ENCODE results near the gene NFATC2. TPM values are rescaled to one million over a fixed set of nuclear protein-coding genes. Genes with fewer than 3 reads are reported as not detected.

Gene NFATC2
- total RNA-seq, 1 donor: 0.36 TPM

GRCh38 chr20:51488331-51488730 lies 54.2 kb downstream of the NFATC2 start:
- Histone ChIP-seq H4K20me1 (ENCODE audit: insufficient read depth, low read length) (no peaks in the 10 kb centered on the region), H3K27me3 (ENCODE audit: insufficient read depth, low read length) (no peaks in the 10 kb centered on the region), H3K9me3 (ENCODE audit: low read depth, low read length) (no peaks in the 10 kb centered on the region), H3K4me1 (ENCODE audit: insufficient read depth, low read length) (peaks cover 26% of the 10 kb centered on the region), H3K4me2 (ENCODE audit: insufficient read depth, low read length) (peak overlapping the region; percentile 79), H3K4me3 (ENCODE audit: insufficient read depth, low read length) (no peak overlapping the region), H3K79me2 (ENCODE audit: insufficient read depth, low read length) (no peaks in the 10 kb centered on the region), H3K36me3 (ENCODE audit: insufficient read depth, low read length) (no peaks in the 10 kb centered on the region), H2AFZ (ENCODE audit: low read length) (no peak overlapping the region), H3K27ac (ENCODE audit: low read depth, low read length) (peak overlapping the region; percentile 70)
- no peak for TF ChIP-seq CTCF (IDR thresholded peaks at IDR 0.05; ENCODE audit: extremely low read depth, low read depth, low read length)
- no peak for DNase-seq (ENCODE audit: insufficient read length, low spot score, missing footprints)

- peak overlapping the region; percentile 83 for H2AFZ ChIP-seq (ENCODE audit: low read length)
- peak overlapping the region; percentile 70 for H3K27ac ChIP-seq (ENCODE audit: low read depth, low read length)
Measured at GRCh38 chr20:51487565-51488268, 54.8 kb downstream of the NFATC2 start.

GRCh38 chr20:51487076-51487475 lies 55.4 kb downstream of the NFATC2 start:
- no peaks in the 10 kb centered on the region for H3K9me3 ChIP-seq (ENCODE audit: low read depth, low read length)
- H3K4me2 ChIP-seq (ENCODE audit: insufficient read depth, low read length): peak overlapping the region; percentile 79
- peak overlapping the region; percentile 70 for H3K27ac ChIP-seq (ENCODE audit: low read depth, low read length)
- H2AFZ ChIP-seq (ENCODE audit: low read length): no peak overlapping the region
- no peaks in the 10 kb centered on the region for H3K36me3 ChIP-seq (ENCODE audit: insufficient read depth, low read length)
- H3K4me3 ChIP-seq (ENCODE audit: insufficient read depth, low read length): no peak overlapping the region
- peaks cover 26% of the 10 kb centered on the region for H3K4me1 ChIP-seq (ENCODE audit: insufficient read depth, low read length)
- H3K27me3 ChIP-seq (ENCODE audit: insufficient read depth, low read length): no peaks in the 10 kb centered on the region
- DNase-seq (ENCODE audit: insufficient read length, low spot score, missing footprints): no peak
- H4K20me1 ChIP-seq (ENCODE audit: insufficient read depth, low read length): no peaks in the 10 kb centered on the region
- TF ChIP-seq CTCF (IDR thresholded peaks at IDR 0.05; ENCODE audit: extremely low read depth, low read depth, low read length): no peak
- H3K79me2 ChIP-seq (ENCODE audit: insufficient read depth, low read length): no peaks in the 10 kb centered on the region

More at GRCh38 chr20:51487565-51488268, 54.8 kb downstream of the NFATC2 start:
- Histone ChIP-seq H3K79me2 (ENCODE audit: insufficient read depth, low read length) (no peaks in the 10 kb centered on the region), H3K4me2 (ENCODE audit: insufficient read depth, low read length) (peak overlapping the region; percentile 79), H3K27me3 (ENCODE audit: insufficient read depth, low read length) (no peaks in the 10 kb centered on the region), H3K9me3 (ENCODE audit: low read depth, low read length) (no peaks in the 10 kb centered on the region), H3K4me3 (ENCODE audit: insufficient read depth, low read length) (peak overlapping the region; percentile 55), H3K36me3 (ENCODE audit: insufficient read depth, low read length) (no peaks in the 10 kb centered on the region), H4K20me1 (ENCODE audit: insufficient read depth, low read length) (no peaks in the 10 kb centered on the region), H3K4me1 (ENCODE audit: insufficient read depth, low read length) (peaks cover 26% of the 10 kb centered on the region)
- DNase-seq (ENCODE audit: insufficient read length, low spot score, missing footprints): peak; percentile 99
- TF ChIP-seq CTCF (IDR thresholded peaks at IDR 0.05; ENCODE audit: extremely low read depth, low read depth, low read length): no peak

- Histone ChIP-seq H3K4me1 (ENCODE audit: insufficient read depth, low read length) (peaks cover 26% of the 10 kb centered on the region), H3K4me3 (ENCODE audit: insufficient read depth, low read length) (no peak overlapping the region), H2AFZ (ENCODE audit: low read length) (no peak overlapping the region), H3K9me3 (ENCODE audit: low read depth, low read length) (no peaks in the 10 kb centered on the region), H3K27ac (ENCODE audit: low read depth, low read length) (peak overlapping the region; percentile 70), H3K27me3 (ENCODE audit: insufficient read depth, low read length) (no peaks in the 10 kb centered on the region), H3K36me3 (ENCODE audit: insufficient read depth, low read length) (no peaks in the 10 kb centered on the region), H3K4me2 (ENCODE audit: insufficient read depth, low read length) (peak overlapping the region; percentile 79), H4K20me1 (ENCODE audit: insufficient read depth, low read length) (no peaks in the 10 kb centered on the region), H3K79me2 (ENCODE audit: insufficient read depth, low read length) (no peaks in the 10 kb centered on the region)
- no peak for TF ChIP-seq CTCF (IDR thresholded peaks at IDR 0.05; ENCODE audit: extremely low read depth, low read depth, low read length)
- DNase-seq (ENCODE audit: insufficient read length, low spot score, missing footprints): no peak
Measured at GRCh38 chr20:51486197-51487005, 56.1 kb downstream of the NFATC2 start.
